Right cardiac atrium (tissue), 5 donors: ENCODE results near the gene RBBP5. TPM values are rescaled to one million over a fixed set of nuclear protein-coding genes. Genes with fewer than 3 reads are reported as not detected.
A peak's percentile ranks its signal among the peaks of the same experiment; 100 is the strongest.

Experiments
- ATAC-seq, 2 donors: fragments of 200-7000 bp; cut with Tn5 transposase; one replicate each; pipeline versions ENCODE4 v1.8.0 to v1.9.1; 2020; ENCODE audit warnings: moderate library complexity in 2 of 2, mild to moderate bottlenecking in 1 of 2
- DNase-seq, 3 donors: peaks; one replicate each; pipeline ENCODE4 v3.0.0-alpha.2; 2020
- H3K27ac ChIP-seq: one replicate; pipeline ENCODE4 v1.5.1; 2013; ENCODE audit warnings: mild to moderate bottlenecking, low read length, control low read depth, moderate library complexity
- H3K27me3 ChIP-seq: one replicate; pipeline ENCODE4 v1.6.1; 2013; ENCODE audit not compliant: control insufficient read depth, insufficient read depth
- H3K4me1 ChIP-seq: one replicate; pipeline ENCODE4 v1.6.1; 2013; ENCODE audit warnings: low read length; ENCODE audit not compliant: control insufficient read depth, insufficient read depth
- H3K4me3 ChIP-seq: one replicate; pipeline ENCODE4 v1.5.1; 2013; ENCODE audit warnings: low read length, control low read depth
- H3K9me3 ChIP-seq: one replicate; pipeline ENCODE4 v1.6.1; 2013; ENCODE audit warnings: low read length; ENCODE audit not compliant: control insufficient read depth
- WGBS: extraction: QIAGEN DNeasy Blood & Tissue Kit; methylation state at CpG from one replicate; pipeline ENCODE4 v1.1.7; 2013; 5-methylcytosine and 5-hydroxymethylcytosine counted together
- intact Hi-C, 4 donors: fragments of 100-400 bp; cut with DNase I; formaldehyde crosslinking; loops; one replicate each; pipeline versions ENCODE4 v1.11.0 to v1.14.0; 2022 to 2023
- polyA plus RNA-seq: library from polyadenylated mRNA; stranded (reverse); fragments of 200-250 nt; gene quantifications from one replicate; pipeline ENCODE4 v1.2.3, GENCODE V29; 2013
- total RNA-seq, 4 donors: library from RNA; stranded (reverse); fragmentation: NEBNext Ultra II Directional; extraction: Animal tissue kit (Norgen Biotek cat#: 25700); gene quantifications; one replicate each; pipeline ENCODE4 v1.2.1, GENCODE V29; 2021
- donor health status: healthy with polysubstance abuse.
- donor health status: DM: no; HTN: yes; CAD: no.
- donor health status: DM: no; HTN: no; CAD: no.
- donor health status: DM: no; HTN: yes; CAD: no; lungs with severe emphysema.
- donor health status: DM: yes; HTN: yes; CAD: no.

RBBP5 gene
- total and polyA plus RNA-seq, 5 donors: 5.4 to 13.1 (median 11.1) TPM

GRCh38 chr1:205073511-205073910 lies 48.3 kb downstream of the RBBP5 start:
- 82% methylated on average over 12 of the region's 12 CpGs for WGBS
- Histone ChIP-seq H3K27me3 (no peaks in the 10 kb centered on the region), H3K9me3 (no peaks in the 10 kb centered on the region), H3K4me1 (peaks cover 2% of the 10 kb centered on the region), H3K4me3 (no peak overlapping the region), H3K27ac (no peak overlapping the region)
- ATAC-seq (no peak), DNase-seq (no peak)
- intact Hi-C loops: no loop called here

- DNase-seq: no peak
- no peaks in the 10 kb centered on the region for H3K9me3 ChIP-seq
These were observed 48.9 kb downstream of the RBBP5 start for GRCh38 chr1:205072881-205073280.

GRCh38 chr1:205072286-205072685 lies 49.5 kb downstream of the RBBP5 start:
- no peaks in the 10 kb centered on the region for H3K9me3 ChIP-seq
- intact Hi-C loops: no loop called here
- no peaks in the 10 kb centered on the region for H3K27me3 ChIP-seq
- H3K4me3 ChIP-seq: no peak overlapping the region
- WGBS: 85% methylated on average over 9 of the region's 9 CpGs
- no peaks in the 10 kb centered on the region for H3K4me1 ChIP-seq
- H3K27ac ChIP-seq: no peak overlapping the region
- DNase-seq (no peak), ATAC-seq (no peak)

More at GRCh38 chr1:205072881-205073280, 48.9 kb downstream of the RBBP5 start:
- H3K27me3 ChIP-seq: no peaks in the 10 kb centered on the region
- intact Hi-C loops: no loop called here
- no peak overlapping the region for H3K27ac ChIP-seq
- no peak for ATAC-seq
- peaks cover 2% of the 10 kb centered on the region for H3K4me1 ChIP-seq
- WGBS: 87% methylated on average over 8 of the region's 8 CpGs
- no peak overlapping the region for H3K4me3 ChIP-seq

- intact Hi-C loops: no loop called here
- DNase-seq: no peak
- whole genome bisulfite sequencing: 81% methylated on average over 12 of the region's 12 CpGs
These were observed 50.0 kb downstream of the RBBP5 start for GRCh38 chr1:205071801-205072200.

GRCh38 chr1:205071028-205071409 lies 50.8 kb downstream of the RBBP5 start:
- Histone ChIP-seq H3K4me3 (no peak overlapping the region), H3K27me3 (no peaks in the 10 kb centered on the region), H3K4me1 (no peaks in the 10 kb centered on the region), H3K9me3 (no peaks in the 10 kb centered on the region), H3K27ac (no peak overlapping the region)
- ATAC-seq (no peak), DNase-seq (no peak)
- intact Hi-C loops: no loop called here
- 88% methylated on average over 2 of the region's 2 CpGs for WGBS

More at GRCh38 chr1:205071801-205072200, 50.0 kb downstream of the RBBP5 start:
- no peak overlapping the region for H3K27ac ChIP-seq
- H3K4me3 ChIP-seq: no peak overlapping the region
- no peak for ATAC-seq
- no peaks in the 10 kb centered on the region for H3K27me3 ChIP-seq
- H3K4me1 ChIP-seq: no peaks in the 10 kb centered on the region
- H3K9me3 ChIP-seq: no peaks in the 10 kb centered on the region

- Histone ChIP-seq H3K27ac (no peak overlapping the region), H3K4me1 (no peaks in the 10 kb centered on the region), H3K4me3 (no peak overlapping the region), H3K27me3 (no peaks in the 10 kb centered on the region), H3K9me3 (no peaks in the 10 kb centered on the region)
- DNase-seq (peak; percentile 43 to 82 (median 76)), ATAC-seq (peak; percentile 19 to 39)
- intact Hi-C loops: no loop called here
- WGBS: 76% methylated on average over 42 of the region's 42 CpGs
These were observed 52.2 kb downstream of the RBBP5 start for GRCh38 chr1:205069371-205070125.

GRCh38 chr1:205068457-205069040 lies 53.2 kb downstream of the RBBP5 start:
- no peak overlapping the region for H3K27ac ChIP-seq
- intact Hi-C loops: no loop called here
- no peak overlapping the region for H3K4me3 ChIP-seq
- no peaks in the 10 kb centered on the region for H3K9me3 ChIP-seq
- H3K27me3 ChIP-seq: no peaks in the 10 kb centered on the region
- 13% methylated on average over 2 of the region's 2 CpGs for WGBS
- H3K4me1 ChIP-seq: no peaks in the 10 kb centered on the region
- ATAC-seq (no peak), DNase-seq (no peak)

GRCh38 chr1:205068001-205068400 lies 53.8 kb downstream of the RBBP5 start:
- H3K9me3 ChIP-seq: no peaks in the 10 kb centered on the region
- no peaks in the 10 kb centered on the region for H3K4me1 ChIP-seq
- no peak overlapping the region for H3K27ac ChIP-seq
- DNase-seq (no peak), ATAC-seq (no peak)
- no peaks in the 10 kb centered on the region for H3K27me3 ChIP-seq
- intact Hi-C loops: no loop called here
- 77% methylated on average over 4 of the region's 4 CpGs for WGBS
- no peak overlapping the region for H3K4me3 ChIP-seq

GRCh38 chr1:205067031-205067430 lies 54.7 kb downstream of the RBBP5 start:
- Histone ChIP-seq H3K27ac (no peak overlapping the region), H3K27me3 (no peaks in the 10 kb centered on the region), H3K4me1 (no peaks in the 10 kb centered on the region), H3K4me3 (no peak overlapping the region), H3K9me3 (no peaks in the 10 kb centered on the region)
- 96% methylated on average over 6 of the region's 6 CpGs for WGBS
- intact Hi-C loops: no loop called here
- ATAC-seq (no peak), DNase-seq (no peak)

- Histone ChIP-seq H3K27ac (no peak overlapping the region), H3K9me3 (no peaks in the 10 kb centered on the region), H3K27me3 (no peaks in the 10 kb centered on the region), H3K4me1 (no peaks in the 10 kb centered on the region), H3K4me3 (no peak overlapping the region)
- DNase-seq: no peak
- no peak for ATAC-seq
- intact Hi-C loops: no loop called here
- WGBS: 77% methylated on average over 13 of the region's 13 CpGs
These were observed 55.5 kb downstream of the RBBP5 start for GRCh38 chr1:205066141-205066818.

- Histone ChIP-seq H3K27me3 (no peaks in the 10 kb centered on the region), H3K4me1 (no peaks in the 10 kb centered on the region), H3K4me3 (no peak overlapping the region), H3K9me3 (no peaks in the 10 kb centered on the region), H3K27ac (no peak overlapping the region)
- no peak for DNase-seq
- intact Hi-C loops: no loop called here
- no peak for ATAC-seq
- WGBS: 89% methylated on average over 14 of the region's 14 CpGs
These were observed 56.1 kb downstream of the RBBP5 start for GRCh38 chr1:205065666-205066065.
